ENCODE data around the gene FAXDC2.
A peak's percentile ranks its signal among the peaks of the same experiment; 100 is the strongest.

Gene FAXDC2

DNA sequence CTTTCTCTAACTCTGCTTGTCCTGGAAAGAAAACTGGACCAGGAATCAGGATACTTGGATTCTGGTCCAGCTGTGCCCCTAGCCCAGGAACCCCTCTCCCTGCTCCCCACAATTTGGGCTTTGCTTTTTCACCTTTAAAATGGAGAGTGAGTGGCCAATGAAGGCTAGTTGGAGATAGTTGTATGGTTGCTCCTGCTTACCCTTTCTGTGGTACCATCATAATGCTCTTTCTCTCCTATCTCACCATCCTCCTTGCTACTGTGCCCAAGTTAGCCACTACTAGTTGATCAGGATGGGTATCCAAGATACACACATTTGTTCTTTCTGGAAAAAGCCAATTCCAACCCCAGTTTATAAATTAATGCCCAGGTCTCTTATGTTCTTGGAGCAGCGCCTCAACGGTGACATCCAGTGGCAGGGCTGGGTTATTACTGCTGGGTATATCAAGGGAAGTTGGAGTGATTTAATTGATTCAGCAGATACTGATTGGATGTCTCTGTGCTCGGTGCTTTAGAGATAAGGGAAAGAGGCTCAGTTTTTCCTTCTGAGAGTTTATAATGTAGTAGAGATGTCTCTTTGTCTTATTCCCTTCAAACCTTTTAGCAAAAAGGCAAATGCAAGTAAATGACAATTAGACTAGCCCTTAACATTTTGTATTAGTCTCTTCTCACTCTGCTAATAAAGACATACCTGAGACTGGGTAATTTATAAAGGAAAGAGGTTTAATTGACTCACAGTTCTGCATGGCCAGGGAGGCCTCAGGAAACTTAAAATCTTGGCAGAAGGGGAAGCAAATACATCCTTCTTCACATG, 38.5 kb downstream of the FAXDC2 start:
- TF ChIP-seq, protein P1, sequence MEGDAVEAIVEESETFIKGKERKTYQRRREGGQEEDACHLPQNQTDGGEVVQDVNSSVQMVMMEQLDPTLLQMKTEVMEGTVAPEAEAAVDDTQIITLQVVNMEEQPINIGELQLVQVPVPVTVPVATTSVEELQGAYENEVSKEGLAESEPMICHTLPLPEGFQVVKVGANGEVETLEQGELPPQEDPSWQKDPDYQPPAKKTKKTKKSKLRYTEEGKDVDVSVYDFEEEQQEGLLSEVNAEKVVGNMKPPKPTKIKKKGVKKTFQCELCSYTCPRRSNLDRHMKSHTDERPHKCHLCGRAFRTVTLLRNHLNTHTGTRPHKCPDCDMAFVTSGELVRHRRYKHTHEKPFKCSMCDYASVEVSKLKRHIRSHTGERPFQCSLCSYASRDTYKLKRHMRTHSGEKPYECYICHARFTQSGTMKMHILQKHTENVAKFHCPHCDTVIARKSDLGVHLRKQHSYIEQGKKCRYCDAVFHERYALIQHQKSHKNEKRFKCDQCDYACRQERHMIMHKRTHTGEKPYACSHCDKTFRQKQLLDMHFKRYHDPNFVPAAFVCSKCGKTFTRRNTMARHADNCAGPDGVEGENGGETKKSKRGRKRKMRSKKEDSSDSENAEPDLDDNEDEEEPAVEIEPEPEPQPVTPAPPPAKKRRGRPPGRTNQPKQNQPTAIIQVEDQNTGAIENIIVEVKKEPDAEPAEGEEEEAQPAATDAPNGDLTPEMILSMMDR (IDR thresholded peaks at IDR 0.05; ENCODE audit: low read depth, low read length), result peak; percentile 86
- H3K4me3 ChIP-seq (ENCODE audit: low read depth, low read length), result no peak overlapping the region

DNA sequence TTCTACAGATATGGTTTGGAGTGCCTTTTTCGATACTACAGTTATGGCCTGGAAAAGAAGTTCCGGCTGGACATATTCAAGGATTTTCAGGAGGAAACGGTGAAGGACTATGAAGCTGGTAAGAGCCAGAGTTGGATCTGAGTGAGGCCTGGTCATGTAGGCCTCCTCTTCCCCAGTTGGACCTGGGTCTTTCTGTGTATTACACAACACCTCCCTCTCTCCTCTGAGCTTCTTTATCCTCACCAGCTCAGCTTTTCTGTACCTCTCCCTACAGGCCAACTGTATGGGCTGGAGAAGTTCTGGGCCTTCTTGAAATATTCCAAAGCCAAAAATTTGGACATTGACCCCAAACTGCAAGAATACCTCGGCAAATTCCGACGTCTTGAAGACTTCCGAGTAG, 39.2 kb downstream of the FAXDC2 start:
- H3K4me3 ChIP-seq (ENCODE audit: low read depth, low read length), result no peak overlapping the region
- TF ChIP-seq, protein P1 (IDR thresholded peaks at IDR 0.05; ENCODE audit: low read depth, low read length), result no peak

DNA sequence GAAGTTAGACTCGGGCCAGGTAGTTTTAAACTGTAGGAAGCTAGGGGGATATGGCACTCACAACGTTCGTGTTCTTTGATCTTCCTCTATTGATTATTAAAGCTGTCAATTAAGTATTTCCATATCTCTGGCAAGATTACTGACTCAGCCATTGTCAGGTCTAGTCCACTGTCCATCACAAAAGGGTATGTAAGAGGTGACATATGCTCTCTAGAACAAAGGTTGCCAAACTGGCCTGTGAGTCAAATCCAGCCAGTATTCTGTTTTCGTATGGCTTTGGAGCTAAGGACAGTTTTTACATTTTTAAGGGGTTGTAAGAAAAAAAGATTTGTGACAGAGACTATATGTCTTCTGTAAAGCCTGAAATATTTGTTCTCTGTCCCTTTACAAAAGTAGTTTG, 44.2 kb downstream of the FAXDC2 start:
- no peak overlapping the region for H3K4me3 ChIP-seq (ENCODE audit: low read depth, low read length)
- TF ChIP-seq, protein P1 (IDR thresholded peaks at IDR 0.05; ENCODE audit: low read depth, low read length), result no peak

DNA sequence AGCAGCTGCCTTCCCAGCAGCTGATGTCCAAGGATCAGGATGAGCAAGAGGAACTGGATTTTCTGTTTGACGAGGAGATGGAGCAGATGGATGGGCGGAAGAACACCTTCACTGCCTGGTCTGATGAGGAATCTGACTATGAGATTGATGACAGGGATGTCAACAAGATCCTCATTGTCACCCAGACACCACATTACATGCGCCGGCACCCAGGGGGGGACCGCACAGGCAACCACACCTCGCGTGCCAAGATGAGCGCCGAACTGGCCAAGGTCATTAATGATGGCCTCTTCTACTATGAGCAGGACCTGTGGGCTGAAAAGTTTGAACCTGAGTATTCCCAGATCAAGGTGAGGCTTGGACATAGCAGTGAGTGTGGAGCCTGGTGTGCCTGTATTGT, 48.4 kb downstream of the FAXDC2 start:
- TF ChIP-seq, protein P1 (IDR thresholded peaks at IDR 0.05; ENCODE audit: low read depth, low read length), result no peak

DNA sequence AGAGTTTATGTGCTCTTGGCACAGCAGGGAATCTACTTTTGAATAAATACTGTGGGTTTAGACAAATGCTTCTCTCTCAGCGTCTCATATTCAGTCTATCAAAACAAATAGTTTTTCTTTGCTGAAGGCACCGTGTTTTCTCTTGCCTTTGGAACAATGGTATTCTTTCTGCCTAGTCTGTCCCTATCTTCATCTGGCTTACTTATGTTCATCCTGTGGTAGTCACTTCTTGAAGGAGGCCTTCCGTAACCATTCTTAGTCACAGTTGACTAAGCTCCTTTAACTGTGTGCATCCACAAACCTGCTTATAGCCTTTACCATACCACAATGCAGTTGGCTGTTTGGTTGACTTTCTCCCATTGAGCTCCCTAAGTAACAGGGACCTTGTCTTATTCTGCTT, 49.3 kb downstream of the FAXDC2 start:
- TF ChIP-seq, protein P1 (IDR thresholded peaks at IDR 0.05; ENCODE audit: low read depth, low read length), result no peak

More for the DNA sequence above, 48.4 kb downstream of the FAXDC2 start:
- H3K4me3 ChIP-seq (ENCODE audit: low read depth, low read length), result no peak overlapping the region

DNA sequence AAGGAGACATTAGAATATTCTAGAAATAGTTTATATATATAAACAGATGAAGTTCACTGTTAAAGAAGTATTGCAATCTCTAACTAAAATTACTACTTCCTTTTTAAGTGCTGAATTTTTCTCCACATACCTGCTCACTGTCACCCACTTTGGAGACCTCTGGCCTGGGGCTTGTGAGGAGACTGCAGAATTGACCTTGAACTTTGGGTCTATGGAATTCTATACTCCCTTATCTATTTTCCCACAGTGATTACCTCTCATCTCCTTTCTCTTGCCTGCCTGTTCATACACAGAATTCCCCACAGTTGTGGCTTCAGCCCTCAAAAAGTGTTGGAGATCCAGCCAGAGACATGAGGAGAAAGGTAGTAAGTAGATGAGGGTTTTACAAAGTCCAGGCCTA, 49.8 kb downstream of the FAXDC2 start:
- no peak overlapping the region for H3K4me3 ChIP-seq (ENCODE audit: low read depth, low read length)
- TF ChIP-seq, protein P1 (IDR thresholded peaks at IDR 0.05; ENCODE audit: low read depth, low read length), result no peak

More for the DNA sequence above, 49.3 kb downstream of the FAXDC2 start:
- no peak overlapping the region for H3K4me3 ChIP-seq (ENCODE audit: low read depth, low read length)

DNA sequence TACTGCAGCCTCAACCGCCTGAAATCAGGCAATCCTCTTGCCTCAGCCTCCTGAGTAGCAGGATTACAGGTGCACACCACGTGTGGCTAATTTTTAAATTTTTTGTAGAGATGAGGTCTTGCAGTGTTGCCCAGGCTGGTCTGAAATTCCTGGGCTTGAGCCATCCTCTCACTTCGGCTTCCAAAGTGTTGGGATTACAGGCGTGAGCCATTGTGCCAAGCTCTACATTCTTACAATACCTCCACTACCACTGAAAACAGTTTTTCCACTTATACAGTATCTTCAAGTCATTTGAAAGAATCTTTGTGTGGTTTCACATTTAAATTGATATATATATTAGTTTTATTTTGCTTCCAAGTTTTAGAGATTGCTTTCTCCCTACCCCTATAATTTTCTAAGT, 52.6 kb downstream of the FAXDC2 start:
- TF ChIP-seq, protein P1 (IDR thresholded peaks at IDR 0.05; ENCODE audit: low read depth, low read length), result no peak
- H3K4me3 ChIP-seq (ENCODE audit: low read depth, low read length), result no peak overlapping the region
